ENCODE measurements around the gene WNT1. TPM values are rescaled to one million over a fixed set of nuclear protein-coding genes. Genes with fewer than 3 reads are reported as not detected.

WNT1 gene
- total and polyA plus RNA-seq, 10 of the 15 experiments (the other 5 are each of a cell fraction or from before 2014, with no cell fraction given) = not detected

- BruUV-seq (replicated peaks) = no TSS peak
- no peaks in the 10 kb centered on the region for H4K20me1 ChIP-seq (ENCODE audit: control insufficient read depth, insufficient read depth)
- ChIA-PET SMC1A (ENCODE audit: uncharacterized antibody, unreplicated experiment) (interaction anchor here (0.6 to 7.5 kb wide), 2 partner anchors 12 to 21 kb away, joined by 3 to 47 read pairs; partner anchors contain the start of gene DDN), CTCF (interaction anchor here (0.8 to 11.1 kb wide), 5 partner anchors 17 to 148 kb away, joined by 3 to 172 read pairs (median 4); partner anchors contain the start of genes DDN and RND1), POLR2A (interaction anchor here (1.2 kb wide), 1 partner anchor 14 kb away, joined by 3 read pairs; no protein-coding TSS in a partner anchor), RAD21 (ENCODE audit: unreplicated experiment) (interaction anchor here (5.0 kb wide), 1 partner anchor 16 kb away, joined by 62 read pairs; the partner anchor contains the start of gene DDN)
- H3K79me2 ChIP-seq (ENCODE audit: control insufficient read depth, insufficient read depth, low read length) = peaks cover 20% of the 10 kb centered on the region
- H3K9ac ChIP-seq (ENCODE audit: control insufficient read depth, insufficient read depth, low read length) = no peak overlapping the region
- DNase-seq (ENCODE audit: low read depth, low spot score) = no peak
- intact Hi-C loops (cut with micrococcal nuclease; ENCODE audit: unreplicated experiment) = no loop called here
- no peaks in the 10 kb centered on the region for H3K9me3 ChIP-seq (replicated peaks; ENCODE audit: control insufficient read depth, insufficient read depth, low read length)
- no peak for ATAC-seq
- TF ChIP-seq FOXM1 (IDR thresholded peaks at IDR 0.05; ENCODE audit: low read depth, low read length) (no peak), E2F4 (IDR thresholded peaks at IDR 0.05; ENCODE audit: low read depth, low read length) (no peak), EGR1 (IDR thresholded peaks at IDR 0.05; ENCODE audit: borderline replicate concordance in 1 of 2, low read depth in 2 of 2, low read length in 2 of 2) (no peak), BCL11A (IDR thresholded peaks at IDR 0.05; ENCODE audit: low read depth, low read length) (no peak), SP1 (IDR thresholded peaks at IDR 0.05; ENCODE audit: low read depth, low read length) (no peak), RBBP5 (conservative IDR thresholded peaks at IDR 0.05) (no peak), RAD21 (IDR thresholded peaks at IDR 0.05; ENCODE audit: insufficient read depth, low read depth, low read length) (no peak), SMAD1 (IDR thresholded peaks at IDR 0.05; ENCODE audit: low read depth, partially characterized antibody) (no peak), ZZZ3 (IDR thresholded peaks at IDR 0.05; ENCODE audit: control insufficient read depth, insufficient read length, low read depth) (no peak), MAX (IDR thresholded peaks at IDR 0.05; ENCODE audit: low read depth, low read length) (no peak), NFYA (IDR thresholded peaks at IDR 0.05; ENCODE audit: borderline replicate concordance, low read depth, low read length) (no peak), POLR2A (IDR thresholded peaks at IDR 0.05; ENCODE audit: low read depth, low read length) (no peak)
- no peak overlapping the region for H3K4me3 ChIP-seq
- in situ Hi-C loops (cut with MboI) = no loop called here
- 95% methylated on average over 3 of the region's 3 CpGs for WGBS (ENCODE audit: insufficient coverage, insufficient replicate concordance, low lambda C conversion rate, missing lambda C conversion rate)
- H2AFZ ChIP-seq (ENCODE audit: control insufficient read depth, low read depth, low read length) = no peak overlapping the region
- no peak overlapping the region for H3K27ac ChIP-seq (ENCODE audit: control insufficient read depth, insufficient read depth)
- no peaks in the 10 kb centered on the region for H3K27me3 ChIP-seq (replicated peaks in 1 of 2; ENCODE audit: control insufficient read depth in 2 of 2, insufficient read depth in 2 of 2, low read length in 1 of 2)
- no peaks in the 10 kb centered on the region for H3K4me1 ChIP-seq (ENCODE audit: control insufficient read depth, insufficient read depth, low read length)
- no peak for FAIRE-seq
- H3K4me2 ChIP-seq (ENCODE audit: control insufficient read depth, insufficient read depth) = no peak overlapping the region
- peaks cover 0 to 20% of the 10 kb centered on the region in 2 experiments; a peak in 2 of 4 replicates for H3K36me3 ChIP-seq (ENCODE audit: control insufficient read depth in 2 of 2, insufficient read depth in 2 of 2, low read length in 1 of 2)
These were observed 35.3 kb downstream of the WNT1 start for GRCh38 chr12:49013428-49013827.

Data from GM12878 (cell line).